ENCODE data around the gene CRTC1. TPM values are rescaled to one million over a fixed set of nuclear protein-coding genes. Genes with fewer than 3 reads are reported as not detected.
A peak's percentile ranks its signal among the peaks of the same experiment; 100 is the strongest.

Gene CRTC1
- total and polyA plus RNA-seq, 2 of the 13 experiments (the other 11 are each of a cell fraction or from before 2014, with no cell fraction given), result 2.0 to 2.7 TPM

DNA sequence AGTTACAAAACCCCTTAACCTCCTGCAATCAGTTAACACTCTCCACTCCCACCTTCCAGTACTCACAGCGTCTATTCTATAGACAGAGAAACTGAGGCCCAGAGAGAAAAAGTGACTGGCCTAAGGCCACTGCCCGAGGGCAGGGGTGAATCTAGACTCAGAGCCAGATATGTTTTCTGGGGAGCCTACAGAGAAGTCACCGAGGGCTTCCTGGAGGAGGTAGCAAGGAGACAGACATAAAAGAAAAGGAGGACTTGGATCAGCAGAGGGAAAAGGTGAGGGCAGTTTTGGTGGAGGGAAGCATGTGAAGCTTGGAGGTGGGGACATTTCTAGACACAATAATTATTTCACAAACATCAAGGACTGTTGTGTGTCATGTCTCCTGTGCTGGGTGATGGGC lies 109.2 kb downstream of the CRTC1 start:
- ATAC-seq (no peak), DNase-seq (ENCODE audit: low spot score) (no peak), FAIRE-seq (no peak)
- no TSS peak for BruUV-seq (replicated peaks)
- intact Hi-C loops (cut with micrococcal nuclease; ENCODE audit: unreplicated experiment) (no loop called here), in situ Hi-C loops (cut with HindIII; ENCODE audit: extremely low pct_ligation_motif_present, low pct_unique_long_range_greater_than_20kb) (no loop called here)
- Histone ChIP-seq H3K36me3 (replicated peaks in 1 of 2; ENCODE audit: control insufficient read depth in 1 of 2, insufficient read depth in 2 of 2, low read length in 2 of 2) (no peaks in the 10 kb centered on the region), H3K27me3 (ENCODE audit: control insufficient read depth in 1 of 2, insufficient read depth in 2 of 2, low read length in 2 of 2) (peaks cover 12 to 72% of the 10 kb centered on the region in 2 experiments), H3K4me2 (ENCODE audit: low read depth, low read length) (no peak overlapping the region), H3K79me2 (ENCODE audit: insufficient read depth, low read length) (no peaks in the 10 kb centered on the region), H3K4me1 (ENCODE audit: insufficient read depth, low read length) (peaks cover 35% of the 10 kb centered on the region), H3K9ac (ENCODE audit: insufficient read depth, low read depth, low read length) (no peak overlapping the region), H3K9me3 (ENCODE audit: low read length) (no peaks in the 10 kb centered on the region), H3K27ac (ENCODE audit: extremely low read length, insufficient read depth, low read length) (no peak overlapping the region), H2AFZ (ENCODE audit: low read length) (no peak overlapping the region), H3K4me3 (replicated peaks in 1 of 3; ENCODE audit: insufficient read depth in 1 of 3, low read depth in 2 of 3, low read length in 3 of 3) (no peak overlapping the region), H4K20me1 (ENCODE audit: insufficient read depth, low read length) (no peaks in the 10 kb centered on the region)
- 19% methylated on average over 3 of the region's 3 CpGs for WGBS (ENCODE audit: low lambda C conversion rate)
- no peak for TF ChIP-seq FIP1L1 (IDR thresholded peaks at IDR 0.05; ENCODE audit: borderline replicate concordance, insufficient read depth, low read depth, low read length)
- peak; percentile 77 for TF ChIP-seq ZFP36 (IDR thresholded peaks at IDR 0.05; ENCODE audit: borderline replicate concordance, low read depth, low read length, partially characterized antibody)
- POLR2A ChIA-PET, result no interaction called here
- CTCF ChIA-PET (ENCODE audit: low intra/inter-chr PET ratio, low total read pairs), result no interaction called here

DNA sequence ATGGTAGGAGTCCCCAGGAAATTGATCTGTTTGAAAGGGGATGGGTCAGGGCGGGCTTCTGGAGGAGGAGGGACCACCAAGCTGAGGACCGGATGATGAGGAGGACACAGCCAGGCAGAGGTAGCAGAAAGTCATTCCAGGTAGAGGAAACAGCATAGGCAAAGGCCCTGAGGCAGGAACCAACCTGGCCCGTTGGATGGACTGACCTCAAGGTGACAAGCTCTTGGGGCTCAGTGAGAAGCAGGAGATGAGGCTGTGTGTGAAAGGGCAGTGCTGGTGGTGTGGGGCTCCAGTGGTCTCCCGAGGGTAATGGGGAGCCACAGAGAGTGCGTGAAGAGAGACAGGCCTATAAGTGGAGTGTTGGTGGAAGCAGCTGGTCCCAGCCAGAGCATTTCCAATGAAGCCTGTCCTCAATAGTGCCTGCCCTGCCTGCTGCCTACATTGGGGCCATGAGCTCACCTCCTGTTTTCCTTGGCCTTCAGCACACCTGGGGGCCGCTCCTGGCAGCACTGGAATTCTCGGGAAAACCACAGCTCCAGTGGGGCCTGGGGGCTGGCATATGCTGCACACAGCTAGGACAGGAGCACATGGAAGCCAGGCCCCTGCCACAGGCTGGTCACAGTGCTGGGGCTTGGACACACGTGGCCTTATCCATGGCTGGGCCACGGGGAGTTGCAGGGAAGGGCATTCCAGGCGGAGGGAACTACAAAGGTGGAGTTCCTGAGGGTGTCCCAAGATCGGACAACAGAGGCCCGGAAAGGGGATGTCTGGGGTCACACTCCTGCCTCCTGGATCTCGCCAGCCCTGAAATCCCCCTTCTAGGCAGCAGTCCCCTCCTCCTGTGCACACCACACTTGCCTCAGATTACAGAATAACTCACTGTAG lies 109.9 kb downstream of the CRTC1 start:
- no TSS peak for BruUV-seq (replicated peaks)
- Histone ChIP-seq H3K27ac (ENCODE audit: extremely low read length, insufficient read depth, low read length) (no peak overlapping the region), H3K9ac (ENCODE audit: insufficient read depth, low read depth, low read length) (no peak overlapping the region), H2AFZ (ENCODE audit: low read length) (no peak overlapping the region), H3K27me3 (ENCODE audit: control insufficient read depth in 1 of 2, insufficient read depth in 2 of 2, low read length in 2 of 2) (peaks cover 12 to 71% of the 10 kb centered on the region in 2 experiments), H3K36me3 (replicated peaks in 1 of 2; ENCODE audit: control insufficient read depth in 1 of 2, insufficient read depth in 2 of 2, low read length in 2 of 2) (no peaks in the 10 kb centered on the region), H3K4me2 (ENCODE audit: low read depth, low read length) (no peak overlapping the region), H3K79me2 (ENCODE audit: insufficient read depth, low read length) (no peaks in the 10 kb centered on the region), H3K4me3 (replicated peaks in 1 of 3; ENCODE audit: insufficient read depth in 1 of 3, low read depth in 2 of 3, low read length in 3 of 3) (no peak overlapping the region), H3K9me3 (ENCODE audit: low read length) (no peaks in the 10 kb centered on the region), H4K20me1 (ENCODE audit: insufficient read depth, low read length) (no peaks in the 10 kb centered on the region), H3K4me1 (ENCODE audit: insufficient read depth, low read length) (peaks cover 42% of the 10 kb centered on the region)
- no peak for ATAC-seq
- WGBS (ENCODE audit: low lambda C conversion rate), result 23% methylated on average over 10 of the region's 13 CpGs
- no peak for DNase-seq (ENCODE audit: low spot score)
- no peak for FAIRE-seq
- no peak for TF ChIP-seq ZNF20 (CRISPR knock-in tag; IDR thresholded peaks at IDR 0.05)
- TF ChIP-seq ZMYM3 (CRISPR knock-in tag; IDR thresholded peaks at IDR 0.05), result peak; percentile 55
- peak; percentile 93 for TF ChIP-seq ZNF329 (CRISPR knock-in tag; IDR thresholded peaks at IDR 0.05; ENCODE audit: low read depth)
- TF ChIP-seq, protein P1, sequence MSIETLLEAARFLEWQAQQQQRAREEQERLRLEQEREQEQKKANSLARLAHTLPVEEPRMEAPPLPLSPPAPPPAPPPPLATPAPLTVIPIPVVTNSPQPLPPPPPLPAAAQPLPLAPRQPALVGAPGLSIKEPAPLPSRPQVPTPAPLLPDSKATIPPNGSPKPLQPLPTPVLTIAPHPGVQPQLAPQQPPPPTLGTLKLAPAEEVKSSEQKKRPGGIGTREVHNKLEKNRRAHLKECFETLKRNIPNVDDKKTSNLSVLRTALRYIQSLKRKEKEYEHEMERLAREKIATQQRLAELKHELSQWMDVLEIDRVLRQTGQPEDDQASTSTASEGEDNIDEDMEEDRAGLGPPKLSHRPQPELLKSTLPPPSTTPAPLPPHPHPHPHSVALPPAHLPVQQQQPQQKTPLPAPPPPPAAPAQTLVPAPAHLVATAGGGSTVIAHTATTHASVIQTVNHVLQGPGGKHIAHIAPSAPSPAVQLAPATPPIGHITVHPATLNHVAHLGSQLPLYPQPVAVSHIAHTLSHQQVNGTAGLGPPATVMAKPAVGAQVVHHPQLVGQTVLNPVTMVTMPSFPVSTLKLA (IDR thresholded peaks at IDR 0.05), result peak; percentile 37; the same call in 1 of the 2 replicates
- CTCF ChIA-PET (ENCODE audit: low intra/inter-chr PET ratio, low total read pairs), result no interaction called here
- in situ Hi-C loops (cut with HindIII; ENCODE audit: extremely low pct_ligation_motif_present, low pct_unique_long_range_greater_than_20kb), result no loop called here
- intact Hi-C loops (cut with micrococcal nuclease; ENCODE audit: unreplicated experiment), result no loop called here
- POLR2A ChIA-PET, result interaction anchor here (0.5 kb wide), 1 partner anchor 247 kb away, joined by 3 read pairs; no protein-coding TSS in a partner anchor

Measured in HepG2 (cell line).